ENCODE data around the gene NAV2.

The NAV2 gene

GRCh38 chr11:19712281-19713195 is at the start of gene NAV2:
Gene NAV2 (plus strand): TSS chr11:19712837. CDS start chr11:19713696, 859 bp downstream.
- no peak for FAIRE-seq

- FAIRE-seq = no peak
These were observed 49.4 kb upstream of the NAV2 start for GRCh38 chr11:19663206-19663605.

- FAIRE-seq = no peak
These were observed 47.6 kb upstream of the NAV2 start for GRCh38 chr11:19664886-19665548.

- no peak for FAIRE-seq
These were observed 45.7 kb upstream of the NAV2 start for GRCh38 chr11:19666951-19667350.

GRCh38 chr11:19669511-19669910 is 43.1 kb upstream of the NAV2 start:
- no peak for FAIRE-seq

GRCh38 chr11:19670030-19670791 is 42.4 kb upstream of the NAV2 start:
- FAIRE-seq = no peak

- no peak for FAIRE-seq
These were observed 39.9 kb upstream of the NAV2 start for GRCh38 chr11:19672586-19673206.

GRCh38 chr11:19673924-19674729 is 38.5 kb upstream of the NAV2 start:
- FAIRE-seq = no peak

- no peak for FAIRE-seq
These were observed 37.8 kb upstream of the NAV2 start for GRCh38 chr11:19674836-19675235.

- FAIRE-seq = no peak
These were observed 37.2 kb upstream of the NAV2 start for GRCh38 chr11:19675397-19675796.

GRCh38 chr11:19676475-19677380 is 35.9 kb upstream of the NAV2 start:
- FAIRE-seq = no peak

- FAIRE-seq = no peak
These were observed 35.1 kb upstream of the NAV2 start for GRCh38 chr11:19677381-19678080.

GRCh38 chr11:19679952-19680828 is 32.4 kb upstream of the NAV2 start:
- FAIRE-seq = no peak

- no peak for FAIRE-seq
These were observed 31.7 kb upstream of the NAV2 start for GRCh38 chr11:19680829-19681368.

- no peak for FAIRE-seq
These were observed 29.4 kb upstream of the NAV2 start for GRCh38 chr11:19683141-19683805.

GRCh38 chr11:19683862-19684491 is 28.7 kb upstream of the NAV2 start:
- FAIRE-seq = no peak

GRCh38 chr11:19686234-19686633 is 26.4 kb upstream of the NAV2 start:
- no peak for FAIRE-seq

GRCh38 chr11:19687392-19687791 is 25.2 kb upstream of the NAV2 start:
- no peak for FAIRE-seq
